ENCODE results near the gene TMEM150A. TPM values are rescaled to one million over a fixed set of nuclear protein-coding genes. Genes with fewer than 3 reads are reported as not detected.
"Not testable (repeated sequence)": the region's sequence is repeated elsewhere in the genome, so short reads cannot be mapped to it uniquely, and the experiment has no call there.

Gene TMEM150A
- total RNA-seq, 2 donors from 2014 or later = 12.7 to 14.9 TPM

DNA sequence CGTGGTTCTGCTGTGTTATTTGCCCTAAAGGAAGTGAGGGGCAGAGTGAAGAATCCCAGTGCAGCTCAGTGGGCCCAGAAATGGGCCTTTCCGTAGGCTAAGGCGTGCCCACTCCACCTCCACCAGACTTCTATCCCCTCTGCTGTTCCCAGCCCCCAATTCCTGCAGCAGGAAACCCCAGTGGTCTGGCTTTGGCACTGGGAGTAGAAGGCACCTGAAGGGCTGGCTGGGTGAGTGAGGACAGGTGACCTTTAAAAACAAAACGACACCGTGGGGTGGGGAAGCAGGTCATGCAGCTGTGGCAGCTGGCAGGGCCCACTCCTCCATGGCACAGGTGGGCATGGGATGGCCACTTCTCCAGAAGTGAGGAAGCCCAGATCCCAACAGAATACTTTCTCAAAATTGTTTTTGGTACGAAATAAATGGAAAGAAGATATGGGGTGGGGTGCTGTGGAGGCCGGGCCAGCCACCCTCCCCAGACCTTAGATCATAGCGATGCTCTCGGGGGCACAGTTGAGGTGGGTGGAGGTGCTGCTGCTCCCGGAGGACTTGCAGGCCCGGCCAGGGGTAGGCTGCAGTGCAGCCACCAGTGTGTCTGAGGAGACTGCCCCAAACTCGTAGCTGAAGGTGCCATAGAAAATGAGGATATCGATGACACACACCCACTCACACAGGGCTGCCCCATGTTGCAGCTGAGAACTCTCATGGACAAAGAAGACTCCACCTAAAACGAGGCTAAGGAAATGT lies 3.7 kb downstream of the TMEM150A start:
- intact Hi-C loops (cut with DNase I) = no loop called here
- ATAC-seq = no peak
- DNase-seq = no peak

DNA sequence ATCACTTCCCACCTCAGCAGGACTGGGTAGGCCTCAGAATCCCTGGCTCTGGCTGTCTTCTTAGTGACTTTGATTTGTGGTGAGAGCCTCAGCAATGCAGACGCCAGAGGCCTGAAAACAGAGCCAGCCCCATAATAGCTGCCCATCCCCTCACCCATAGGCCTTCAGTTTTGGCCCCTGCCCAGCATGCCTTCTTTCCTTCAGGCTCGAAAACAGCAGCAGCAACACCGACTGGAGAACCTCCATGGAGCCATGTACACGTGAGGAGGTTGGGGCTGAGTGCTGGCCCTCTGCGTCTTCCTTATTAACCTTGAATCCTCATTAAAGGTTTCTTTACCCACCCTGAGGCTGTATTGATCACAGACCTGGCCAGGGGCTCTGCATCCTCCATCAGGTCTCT lies 5.3 kb downstream of the TMEM150A start:
- intact Hi-C loops (cut with DNase I) = no loop called here
- ATAC-seq (no peak), DNase-seq (no peak)

DNA sequence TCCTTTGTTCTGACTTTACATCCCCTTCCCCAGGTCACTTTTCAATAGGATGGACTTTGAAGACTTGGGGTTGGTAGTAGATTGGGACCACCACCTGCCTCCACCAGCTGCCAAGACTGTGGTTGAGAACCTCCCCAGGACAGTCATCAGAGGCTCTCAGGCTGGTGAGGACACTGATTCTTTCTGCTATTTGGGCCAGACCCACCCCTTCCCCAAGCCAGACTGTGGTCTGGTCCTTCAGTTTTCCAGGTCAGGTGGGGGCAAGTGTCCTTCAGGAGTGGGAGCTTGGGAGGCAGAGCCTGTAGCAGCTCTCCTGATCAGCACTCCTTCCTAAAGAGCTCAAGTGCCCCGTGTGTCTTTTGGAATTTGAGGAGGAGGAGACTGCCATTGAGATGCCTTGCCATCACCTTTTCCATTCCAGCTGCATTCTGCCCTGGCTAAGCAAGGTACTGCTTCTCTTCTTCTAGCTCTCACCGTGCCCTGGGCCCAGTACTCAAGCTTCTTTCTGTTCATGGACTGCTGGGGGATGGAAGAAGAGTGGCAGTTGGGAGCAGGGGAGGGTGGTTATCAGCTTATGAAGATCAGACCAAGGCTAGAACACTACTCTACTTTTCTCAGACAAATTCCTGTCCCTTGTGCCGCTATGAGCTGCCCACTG lies 5.9 kb downstream of the TMEM150A start:
- no peak for ATAC-seq
- intact Hi-C loops (cut with DNase I) = no loop called here

DNA sequence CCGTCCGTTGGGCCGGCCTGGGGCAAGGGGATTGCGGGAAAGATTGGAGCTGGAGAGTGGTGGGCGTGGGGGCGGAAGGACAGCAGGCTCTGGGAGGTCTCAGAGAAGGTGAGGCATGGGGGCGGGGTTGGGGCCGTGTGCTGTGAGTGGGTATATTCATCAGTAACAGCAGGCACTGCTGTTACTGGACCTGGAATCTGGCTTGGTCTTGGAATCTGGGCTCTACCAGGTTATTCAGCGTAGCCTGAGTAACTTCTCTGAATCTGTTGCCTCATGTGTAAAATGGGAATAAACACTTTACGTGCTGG lies 6.5 kb downstream of the TMEM150A start:
- ATAC-seq = no peak
- no peak for DNase-seq
- intact Hi-C loops (cut with DNase I) = no loop called here

More for the DNA sequence above, 5.9 kb downstream of the TMEM150A start:
- no peak for DNase-seq

DNA sequence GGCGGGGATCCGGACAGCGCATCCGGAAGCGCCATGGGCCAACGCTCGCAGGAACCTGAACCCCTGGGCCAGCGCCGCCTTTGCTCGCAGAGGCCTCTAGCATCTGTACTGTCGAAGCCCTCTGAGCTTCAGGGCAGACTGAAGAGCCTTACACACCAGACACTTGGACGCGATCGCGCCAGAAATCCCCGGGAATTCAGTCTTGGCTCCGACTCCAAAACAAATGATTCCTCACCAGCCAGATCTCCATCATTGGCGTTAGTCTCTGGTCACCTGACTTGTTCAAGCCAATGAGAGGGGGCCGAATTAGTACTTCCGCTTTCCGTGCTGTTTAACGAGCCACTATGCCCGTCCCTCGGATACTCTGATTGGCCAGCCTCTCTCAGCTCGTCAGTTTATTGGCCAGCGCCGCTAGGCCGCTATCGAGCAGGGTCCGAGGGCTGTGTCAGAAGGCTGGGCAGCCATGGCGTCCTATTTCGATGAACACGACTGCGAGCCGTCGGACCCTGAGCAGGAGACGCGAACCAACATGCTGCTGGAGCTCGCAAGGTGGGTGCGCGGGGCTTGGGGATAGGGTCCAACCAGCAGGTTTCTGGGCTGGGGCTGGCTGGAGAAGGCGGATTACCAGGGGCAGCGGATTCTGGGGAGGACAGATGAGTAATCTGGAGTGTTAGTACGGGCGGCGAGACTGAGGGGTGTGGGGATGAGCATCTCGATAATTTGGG lies 7.0 kb downstream of the TMEM150A start, which contains the start of gene RNF181:
Gene RNF181 (plus strand): TSS at position 445 of the 725 bp plus-strand sequence. CDS start 19 bp downstream, at position 464.
- peak; percentile 95 for DNase-seq
- intact Hi-C loops (cut with DNase I) = no loop called here
- ATAC-seq = peak; percentile 96 to 97

DNA sequence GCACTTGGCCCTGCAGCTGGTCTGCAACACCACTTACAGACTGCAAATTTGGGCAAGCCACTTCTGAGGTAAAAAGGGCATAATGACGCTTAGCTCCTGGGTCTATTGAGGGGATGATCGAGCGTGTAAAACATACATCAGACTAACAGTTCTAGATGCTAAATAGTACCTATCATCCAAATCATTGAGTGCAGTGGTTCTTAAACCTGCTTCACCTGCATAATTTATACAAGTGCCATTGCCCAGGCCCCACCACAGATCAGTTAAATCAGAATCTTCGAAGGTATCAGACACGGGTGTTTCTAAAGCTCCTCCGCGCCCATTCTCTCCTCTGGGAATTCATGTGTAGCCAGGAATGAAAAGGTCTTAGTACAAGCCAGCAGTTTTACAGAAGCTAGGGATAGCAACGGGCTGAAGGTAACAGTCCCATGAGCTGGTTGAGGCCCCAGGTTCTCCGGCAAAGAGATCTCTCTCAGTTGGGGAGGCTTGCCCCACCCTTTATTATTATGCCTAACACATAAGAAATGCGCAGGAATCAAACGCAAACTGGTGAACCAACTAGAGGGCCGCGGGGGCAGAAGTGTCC lies 7.7 kb downstream of the TMEM150A start:
- DNase-seq (no peak), ATAC-seq (no peak)
- intact Hi-C loops (cut with DNase I) = no loop called here

DNA sequence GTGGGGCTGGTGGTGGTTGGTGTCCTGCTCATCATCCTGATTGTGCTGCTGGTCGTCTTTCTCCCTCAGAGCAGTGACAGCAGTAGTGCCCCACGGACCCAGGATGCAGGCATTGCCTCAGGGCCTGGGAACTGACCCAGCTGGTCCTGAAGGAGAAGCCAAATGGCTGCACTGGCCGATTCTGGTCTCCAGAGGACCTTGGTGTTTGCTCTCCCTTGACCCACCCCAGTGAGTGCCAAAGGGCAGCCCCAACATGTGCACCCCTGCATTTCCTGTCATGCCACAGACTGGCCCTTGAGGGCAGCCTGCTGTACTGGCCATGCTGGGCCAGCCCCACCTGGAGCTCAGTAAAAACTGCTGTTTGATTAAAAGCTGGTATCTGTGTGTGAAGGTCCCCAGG lies 9.5 kb downstream of the TMEM150A start:
- intact Hi-C loops (cut with DNase I) = no loop called here
- no peak for ATAC-seq
- DNase-seq = no peak

DNA sequence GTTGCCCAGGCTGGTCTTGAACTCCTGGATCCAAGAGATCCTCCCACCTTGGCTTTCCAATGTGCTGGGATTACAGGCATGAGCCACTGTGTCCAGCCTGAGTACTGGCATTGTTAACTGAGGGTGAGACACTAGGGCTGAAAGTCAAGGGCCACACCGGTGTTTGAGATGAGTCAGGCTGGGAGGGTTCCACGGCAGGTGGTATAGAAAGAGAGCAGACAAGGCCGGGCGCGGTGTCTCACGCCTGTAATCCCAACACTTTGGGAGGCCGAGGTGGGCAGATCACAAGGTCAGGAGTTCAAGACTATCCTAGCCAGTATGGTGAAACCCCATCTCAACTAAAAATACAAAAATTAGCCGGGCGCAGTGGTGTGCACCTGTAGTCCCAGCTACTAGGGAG lies 10.2 kb downstream of the TMEM150A start:
- DNase-seq; intact Hi-C loops (cut with DNase I); ATAC-seq: not testable (repeated sequence)

DNA sequence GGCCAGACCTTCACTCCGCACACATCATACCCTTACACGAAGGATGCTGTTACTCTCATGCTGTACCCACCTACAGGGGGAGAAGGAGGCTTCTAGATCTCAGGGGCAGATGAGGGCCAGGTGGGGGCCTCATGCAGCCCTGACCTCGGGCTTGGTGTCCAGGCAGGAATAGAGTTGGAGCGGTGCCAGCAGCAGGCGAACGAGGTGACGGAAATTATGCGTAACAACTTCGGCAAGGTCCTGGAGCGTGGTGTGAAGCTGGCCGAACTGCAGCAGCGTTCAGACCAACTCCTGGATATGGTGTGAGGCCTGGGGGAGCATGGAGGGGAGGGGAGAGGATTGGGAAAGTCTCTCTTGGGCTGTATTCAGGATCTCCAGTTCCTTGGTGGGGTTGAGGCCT lies 10.9 kb downstream of the TMEM150A start:
- intact Hi-C loops (cut with DNase I) = no loop called here
- no peak for ATAC-seq
- no peak for DNase-seq

DNA sequence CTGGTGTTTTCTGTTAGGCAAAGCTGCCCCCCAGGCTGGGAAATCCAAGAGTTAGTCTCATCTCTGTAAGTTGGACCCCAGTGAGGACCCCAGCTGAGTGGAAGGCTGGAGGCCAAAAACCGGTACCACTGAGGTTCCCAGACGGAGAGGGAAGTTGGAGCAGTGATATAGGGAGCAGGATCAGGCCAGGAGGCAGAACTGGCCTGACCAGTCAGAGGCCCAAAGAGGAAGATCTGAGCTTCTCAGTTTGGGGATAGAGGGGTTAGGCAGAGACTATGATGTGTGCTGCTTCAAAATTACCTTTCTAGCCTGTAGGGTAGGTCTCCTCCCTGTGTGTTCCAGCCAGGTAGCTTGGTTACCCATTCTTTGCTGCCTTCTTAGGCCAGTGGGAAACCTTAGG lies 11.5 kb downstream of the TMEM150A start:
- no peak for DNase-seq
- ATAC-seq = no peak
- intact Hi-C loops (cut with DNase I) = no loop called here

DNA sequence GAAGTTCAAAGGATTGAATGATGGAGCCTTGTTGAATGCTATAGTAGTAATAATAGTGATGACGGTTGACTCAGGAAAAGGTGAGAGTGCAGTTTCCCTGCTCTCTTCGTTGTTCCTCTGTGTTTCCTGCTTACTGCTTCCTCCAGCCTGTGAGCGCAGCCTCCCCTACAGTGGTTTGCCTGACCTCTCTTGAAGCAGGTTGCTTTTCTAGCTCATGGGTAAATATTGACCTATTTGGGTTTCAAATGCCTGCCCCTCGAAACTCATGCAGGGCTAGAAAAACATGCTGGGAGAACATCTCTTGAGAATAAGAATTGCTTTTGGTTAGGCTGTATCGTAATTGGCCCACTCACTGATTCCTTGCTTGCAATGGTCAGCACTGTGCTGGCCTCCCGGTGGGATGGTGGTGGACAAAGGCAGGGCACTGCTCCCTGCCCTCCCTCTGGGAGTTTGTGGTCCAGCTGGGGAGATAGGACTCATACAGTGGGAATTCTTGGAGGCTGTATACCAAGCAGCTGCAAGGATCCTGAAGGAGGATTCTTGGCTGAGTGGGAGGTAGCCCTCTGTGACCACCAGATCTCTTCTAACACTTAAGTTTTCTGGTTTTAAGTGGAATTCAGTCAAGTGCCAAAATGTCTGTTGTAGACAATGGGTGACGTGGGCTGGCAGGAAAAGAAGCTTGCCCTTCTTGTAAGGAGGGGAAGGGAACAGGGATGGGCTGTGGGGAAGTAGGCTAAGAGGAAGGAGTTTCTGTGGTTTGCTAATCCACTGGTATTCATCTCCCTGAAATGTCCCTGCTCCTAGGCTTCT lies 12.3 kb downstream of the TMEM150A start:
- intact Hi-C loops (cut with DNase I) = no loop called here
- DNase-seq (peak; percentile 70), ATAC-seq (peak; percentile 42 to 46)

DNA sequence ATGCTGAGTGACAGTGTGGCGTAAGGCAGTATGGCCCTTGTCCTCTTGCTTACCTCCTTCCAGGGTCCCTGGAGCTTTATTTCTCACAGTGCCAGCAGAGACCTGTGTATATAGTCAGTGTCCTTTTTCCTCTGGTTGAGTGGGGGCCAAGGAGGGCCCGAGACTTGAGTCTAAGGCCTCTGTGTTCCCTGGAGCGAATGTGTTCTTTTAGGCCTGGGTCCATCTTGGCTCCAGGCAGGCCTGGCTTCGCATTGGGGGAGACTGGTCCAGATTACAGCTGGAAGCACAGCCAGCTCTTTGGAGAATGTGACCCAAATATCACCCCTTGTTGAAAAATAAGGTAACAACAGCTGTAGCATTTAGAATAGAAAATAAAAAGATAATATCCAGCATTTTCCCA lies 13.3 kb downstream of the TMEM150A start:
- no peak for DNase-seq
- peak in 1 of 2 donors; percentile 25 for ATAC-seq
- intact Hi-C loops (cut with DNase I) = no loop called here

DNA sequence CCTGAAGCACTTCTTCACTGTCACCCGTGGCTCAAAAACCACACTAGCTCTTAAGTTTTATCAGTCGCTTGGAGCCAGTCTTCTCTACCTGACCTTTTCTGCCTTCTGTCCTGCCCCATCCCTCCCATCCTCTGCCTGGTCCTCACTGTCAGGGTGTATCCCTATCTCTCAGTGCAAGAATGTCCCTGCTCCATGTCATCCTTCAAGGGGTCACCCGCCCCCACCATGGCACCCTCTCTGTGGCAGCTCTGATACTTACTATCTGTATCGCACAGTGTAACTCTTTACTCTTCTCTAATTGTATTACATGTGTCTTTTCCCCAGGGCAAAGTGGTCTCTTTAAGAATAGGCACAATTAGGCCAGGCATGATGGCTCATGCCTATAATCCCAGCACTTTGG lies 13.9 kb downstream of the TMEM150A start:
- no peak for DNase-seq
- intact Hi-C loops (cut with DNase I) = no loop called here
- ATAC-seq = no peak

DNA sequence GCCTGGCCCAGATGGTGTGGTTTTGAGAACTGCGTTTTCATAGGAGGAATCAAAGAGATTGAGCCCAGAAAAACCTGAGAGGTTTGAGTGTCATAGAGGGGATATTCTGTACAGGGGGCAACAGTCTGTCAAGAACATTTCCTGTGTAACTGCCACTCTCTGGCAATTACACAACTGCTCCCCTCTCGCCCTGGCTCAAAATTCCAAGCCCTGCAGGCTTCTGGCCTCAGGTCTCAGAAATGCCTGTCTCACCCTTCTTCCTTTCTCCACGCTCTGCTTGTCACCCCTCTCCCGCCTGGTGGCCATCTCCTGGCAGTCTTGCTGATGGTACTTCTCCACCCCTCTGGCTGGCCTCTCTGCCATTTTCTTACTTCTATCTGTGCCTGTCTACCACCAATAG lies 14.3 kb downstream of the TMEM150A start:
- ATAC-seq (no peak), DNase-seq (no peak)
- intact Hi-C loops (cut with DNase I) = no loop called here

DNA sequence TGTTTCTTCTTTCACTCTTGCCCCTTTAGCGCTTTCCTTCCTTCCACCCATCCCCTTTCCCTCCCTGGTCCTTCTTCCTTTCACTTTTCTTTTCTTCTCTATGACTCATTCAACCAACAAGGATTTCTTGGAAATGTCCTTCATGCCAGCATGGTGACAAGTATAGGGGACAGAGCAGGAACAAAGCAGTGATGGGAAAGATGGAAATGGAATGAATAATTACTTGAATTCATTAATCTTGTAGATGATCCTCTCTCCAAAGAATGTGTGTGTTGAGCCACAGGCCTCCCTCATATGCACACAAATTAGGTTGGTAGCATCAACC lies 16.8 kb downstream of the TMEM150A start:
- ATAC-seq (no peak), DNase-seq (no peak)
- intact Hi-C loops (cut with DNase I) = no loop called here

DNA sequence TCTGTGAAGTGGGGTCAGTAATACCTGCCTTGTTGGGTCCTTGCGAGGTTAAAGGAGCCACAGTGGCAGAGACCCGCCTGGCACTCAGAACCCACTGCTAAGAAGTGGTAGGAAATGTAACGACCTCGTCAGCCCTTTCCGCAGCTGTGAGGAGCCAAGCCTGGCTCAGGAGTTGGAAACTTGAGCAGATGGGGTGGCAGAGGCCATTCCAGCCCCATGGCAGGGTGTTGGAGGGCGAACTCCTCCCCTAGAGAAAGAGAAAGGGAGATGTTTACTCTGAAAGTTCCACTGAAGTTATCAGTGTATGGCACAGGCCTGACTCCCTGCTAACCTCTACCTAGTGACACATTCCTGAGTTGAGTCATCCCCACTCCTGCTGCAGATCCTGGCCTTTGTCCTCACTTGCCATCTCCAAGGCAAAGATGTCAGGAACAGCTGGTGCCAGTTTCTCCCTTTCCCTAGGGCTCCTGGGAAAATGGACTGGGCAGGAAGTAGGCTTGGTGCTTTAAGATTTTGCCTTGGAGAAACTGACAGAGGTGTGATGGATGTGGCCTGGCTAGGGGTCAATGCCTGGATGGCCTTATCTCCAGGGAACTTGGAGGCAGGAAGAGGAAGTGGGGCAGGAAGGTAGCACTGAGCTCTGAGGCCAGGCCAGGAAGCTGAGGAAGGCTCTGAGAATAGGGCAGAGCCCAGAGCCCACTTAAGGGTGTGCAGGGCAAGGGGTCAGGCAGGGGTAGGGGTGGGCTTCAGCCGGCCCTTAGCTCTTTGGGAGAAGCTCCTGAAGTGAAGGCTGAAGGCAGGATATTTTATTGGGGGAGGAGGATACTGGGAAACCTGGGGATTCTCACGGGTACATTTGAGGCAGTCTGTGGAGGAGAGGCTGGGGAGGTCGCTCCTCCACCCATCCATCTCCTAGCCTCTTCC lies 17.4 kb downstream of the TMEM150A start:
- DNase-seq = peak; percentile 60
- ATAC-seq = peak; percentile 48 to 76
- intact Hi-C loops (cut with DNase I) = no loop called here

DNA sequence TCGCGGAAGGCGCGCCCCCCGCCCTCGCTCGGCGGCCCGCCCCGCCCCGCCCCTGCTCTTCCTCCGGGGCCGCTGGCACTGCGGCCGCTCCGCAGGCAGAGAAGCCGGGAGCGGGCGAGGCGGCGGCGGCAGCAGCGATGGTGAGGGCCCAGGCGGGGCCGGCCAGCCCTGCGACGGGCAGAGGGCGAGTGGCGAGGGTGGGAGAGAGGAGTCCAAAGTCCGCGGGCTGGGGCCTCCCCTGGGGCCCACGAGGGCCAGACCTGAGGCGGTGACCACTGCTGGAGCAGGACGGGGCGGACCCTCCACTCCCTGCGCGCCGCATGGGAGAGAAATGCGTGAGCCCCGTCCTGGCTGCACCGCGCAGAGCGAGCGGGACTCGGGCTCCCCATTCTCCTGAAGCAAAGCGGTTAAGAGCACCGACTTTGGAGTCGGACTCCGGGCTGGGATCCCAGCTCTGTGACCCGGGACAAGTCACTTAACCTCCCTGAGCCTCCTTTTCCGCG lies 18.1 kb downstream of the TMEM150A start, which contains the start of gene VAMP5:
Gene VAMP5 (plus strand): TSS at position 78 of the 503 bp plus-strand sequence. CDS start 60 bp downstream, at position 138.
- ATAC-seq (peak; percentile 64 to 65), DNase-seq (peak; percentile 55)
- intact Hi-C loops (cut with DNase I) = no loop called here

Data from left cardiac atrium (tissue), 4 donors.